D721Med (cell line): ENCODE results near the gene FREM1.

Experiments used
- DNase-seq: peaks from one replicate; pipeline ENCODE4 v3.0.0; 2011; ENCODE audit warnings: low spot score; ENCODE audit not compliant: insufficient read length
- FAIRE-seq: peaks from 2 replicates; lab custom pipeline; 2011; peaks lifted over from hg19 to GRCh38; lab: Jason Lieb, UNC
- TF ChIP-seq, protein P1 (sequence below): IDR thresholded peaks from 2 replicates; pipeline ENCODE4 v1.5.1; 2012; ENCODE audit warnings: mild to moderate bottlenecking, control low read depth; ENCODE audit not compliant: insufficient read depth; ENCODE audit errors: missing control alignments

FREM1 gene

DNA sequence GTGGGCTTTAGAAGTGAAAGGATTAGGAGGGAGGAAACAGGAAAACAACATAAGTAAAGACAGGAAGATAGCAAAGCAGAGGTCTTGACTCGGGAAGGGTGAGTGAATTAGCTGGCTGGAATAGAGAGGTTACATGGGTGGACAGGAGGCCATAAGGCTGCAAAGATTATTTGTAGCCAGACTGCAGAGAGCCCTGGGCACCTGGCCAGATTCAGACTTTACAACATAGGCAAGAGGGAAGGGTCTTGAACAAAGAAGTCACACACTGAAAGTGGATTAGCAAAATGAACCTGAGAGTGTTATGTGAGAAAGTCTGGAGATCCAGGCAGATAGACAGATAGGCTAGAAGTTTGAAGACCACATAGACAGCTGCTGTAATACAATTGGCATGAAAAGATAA, 158.0 kb downstream of the FREM1 start:
- FAIRE-seq = no peak
- DNase-seq = no peak
- TF ChIP-seq, protein P1, sequence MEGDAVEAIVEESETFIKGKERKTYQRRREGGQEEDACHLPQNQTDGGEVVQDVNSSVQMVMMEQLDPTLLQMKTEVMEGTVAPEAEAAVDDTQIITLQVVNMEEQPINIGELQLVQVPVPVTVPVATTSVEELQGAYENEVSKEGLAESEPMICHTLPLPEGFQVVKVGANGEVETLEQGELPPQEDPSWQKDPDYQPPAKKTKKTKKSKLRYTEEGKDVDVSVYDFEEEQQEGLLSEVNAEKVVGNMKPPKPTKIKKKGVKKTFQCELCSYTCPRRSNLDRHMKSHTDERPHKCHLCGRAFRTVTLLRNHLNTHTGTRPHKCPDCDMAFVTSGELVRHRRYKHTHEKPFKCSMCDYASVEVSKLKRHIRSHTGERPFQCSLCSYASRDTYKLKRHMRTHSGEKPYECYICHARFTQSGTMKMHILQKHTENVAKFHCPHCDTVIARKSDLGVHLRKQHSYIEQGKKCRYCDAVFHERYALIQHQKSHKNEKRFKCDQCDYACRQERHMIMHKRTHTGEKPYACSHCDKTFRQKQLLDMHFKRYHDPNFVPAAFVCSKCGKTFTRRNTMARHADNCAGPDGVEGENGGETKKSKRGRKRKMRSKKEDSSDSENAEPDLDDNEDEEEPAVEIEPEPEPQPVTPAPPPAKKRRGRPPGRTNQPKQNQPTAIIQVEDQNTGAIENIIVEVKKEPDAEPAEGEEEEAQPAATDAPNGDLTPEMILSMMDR = no peak

DNA sequence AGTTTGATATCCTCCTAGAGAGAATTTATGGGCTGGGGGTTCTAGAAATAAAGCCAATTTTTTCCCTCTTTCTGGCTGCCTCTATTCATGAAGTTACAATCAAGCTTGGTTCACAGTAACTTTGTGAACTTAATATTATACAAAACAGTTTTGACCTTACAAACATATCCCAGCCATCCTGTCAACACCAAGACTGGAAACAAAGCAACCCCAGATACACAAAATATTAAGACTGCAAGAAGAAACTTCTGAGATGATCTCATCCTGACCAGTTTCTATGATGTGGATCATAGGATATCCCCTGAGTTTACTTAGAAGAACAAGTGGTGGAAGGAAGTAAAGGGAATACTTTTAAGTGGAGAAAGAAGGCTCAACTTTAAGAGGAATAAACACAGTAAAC, 159.4 kb downstream of the FREM1 start:
- TF ChIP-seq, protein P1 = no peak
- no peak for DNase-seq
- no peak for FAIRE-seq

DNA sequence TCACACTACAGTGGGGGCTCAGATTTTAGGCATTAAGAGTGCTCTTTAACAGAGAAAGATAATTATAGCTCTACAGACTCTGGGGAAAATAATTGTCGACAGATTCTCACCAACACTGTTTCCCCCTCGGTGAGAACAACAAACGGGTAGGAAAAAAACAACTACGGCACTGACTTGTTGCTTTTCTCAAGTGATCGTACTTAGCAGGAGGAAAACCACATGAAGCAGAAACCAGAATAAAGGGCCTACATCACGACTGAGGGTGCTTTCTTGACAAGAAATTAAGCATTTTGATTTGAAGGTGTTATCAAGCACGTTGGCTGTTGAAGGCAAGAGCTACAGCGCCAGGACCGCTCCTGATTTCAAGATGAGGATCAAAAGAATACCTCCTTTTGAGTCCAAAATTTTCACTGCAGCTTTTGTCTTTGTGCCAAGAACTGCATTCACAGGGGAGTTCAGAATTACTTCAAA, 160.5 kb downstream of the FREM1 start:
- no peak for DNase-seq
- FAIRE-seq = no peak
- TF ChIP-seq, protein P1 = no peak

DNA sequence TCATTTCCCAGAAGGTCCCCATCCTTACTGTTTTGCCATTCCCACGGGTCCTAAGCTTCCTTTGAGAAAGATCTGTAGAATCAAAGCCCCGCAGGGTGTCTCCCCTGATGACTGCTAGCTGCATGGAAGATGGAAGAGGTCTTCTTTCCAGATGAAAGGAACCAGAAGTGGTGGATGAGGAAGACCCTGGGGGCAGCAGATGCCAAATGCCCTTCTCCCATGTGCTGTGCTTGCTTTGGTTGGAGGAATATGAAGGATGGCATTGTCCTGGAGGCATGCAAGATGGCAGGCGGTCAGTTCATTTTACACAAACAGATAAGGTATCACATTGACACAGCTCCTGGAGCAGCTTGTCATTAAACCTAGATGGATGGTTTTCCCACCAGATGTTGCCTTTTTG, 161.9 kb downstream of the FREM1 start:
- FAIRE-seq = no peak
- TF ChIP-seq, protein P1 = no peak
- no peak for DNase-seq

DNA sequence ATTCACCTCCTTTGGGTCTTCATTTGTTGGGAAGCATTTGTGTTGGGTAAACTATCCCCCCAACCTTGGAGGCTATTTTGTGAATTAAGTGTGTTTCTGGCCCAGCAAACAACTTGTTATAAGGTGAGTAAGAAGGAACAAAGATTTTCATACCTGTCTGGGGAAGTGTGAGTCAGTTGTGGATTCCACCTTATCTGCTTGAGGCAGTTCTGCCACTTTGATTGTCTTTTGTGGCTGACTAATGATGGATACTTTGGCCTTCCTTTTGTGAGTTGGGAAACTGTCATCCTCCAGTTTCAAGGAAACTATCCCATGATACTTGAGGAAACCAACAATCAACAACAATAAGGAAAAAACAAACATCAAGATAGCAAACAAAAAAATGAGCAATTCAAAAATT, 163.1 kb downstream of the FREM1 start:
- FAIRE-seq = no peak
- no peak for DNase-seq
- TF ChIP-seq, protein P1 = no peak

DNA sequence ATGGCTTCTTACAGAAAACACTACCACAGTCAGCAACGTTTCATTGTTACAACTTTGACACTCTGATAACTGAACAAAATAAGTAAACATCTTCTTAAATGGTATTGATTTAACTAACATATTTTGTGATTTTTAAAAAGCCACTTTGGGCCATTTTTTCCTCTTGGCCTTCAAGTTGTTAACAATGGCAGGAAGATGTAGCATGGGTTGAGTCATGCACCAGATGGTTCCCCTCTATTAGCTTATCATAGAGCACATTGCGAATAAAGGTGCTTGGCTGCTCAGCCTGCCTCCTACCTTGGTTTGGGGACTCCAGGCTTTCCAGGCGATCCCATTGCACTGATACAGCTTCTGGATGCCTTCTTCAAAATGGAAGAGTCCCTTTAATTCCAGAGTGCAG, 163.6 kb downstream of the FREM1 start:
- TF ChIP-seq, protein P1 = no peak
- FAIRE-seq (no peak), DNase-seq (no peak)

DNA sequence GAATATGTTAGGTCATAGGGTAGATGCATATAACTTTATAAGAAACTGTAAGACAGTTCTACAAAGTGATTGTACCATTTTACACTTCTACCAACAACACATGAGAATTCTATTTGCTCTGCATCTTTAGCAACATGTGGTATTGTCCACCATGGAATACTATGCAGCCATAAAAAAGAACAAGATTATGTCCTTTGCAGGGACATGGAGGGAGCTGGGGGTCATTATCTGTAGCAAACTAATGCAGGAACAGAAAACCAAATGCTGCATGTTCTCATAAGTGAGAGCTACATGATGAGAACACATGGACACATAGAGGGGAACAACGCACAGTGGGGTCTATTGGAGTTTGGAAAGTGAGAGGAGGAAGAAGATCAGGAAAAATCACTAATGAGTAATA, 165.5 kb downstream of the FREM1 start:
- TF ChIP-seq, protein P1 = no peak
- no peak for FAIRE-seq
- DNase-seq = no peak
